NCI-H2196 treated with DMSO at 0.1 percent for 48 hours (cell line): ENCODE measurements around the gene SLC35A5.

Experiments
- DNase-seq: peaks from one replicate; lab custom pipeline; 2025; ENCODE audit not compliant: unreplicated experiment; lab: John Stamatoyannopoulos, UW

The SLC35A5 gene

DNA sequence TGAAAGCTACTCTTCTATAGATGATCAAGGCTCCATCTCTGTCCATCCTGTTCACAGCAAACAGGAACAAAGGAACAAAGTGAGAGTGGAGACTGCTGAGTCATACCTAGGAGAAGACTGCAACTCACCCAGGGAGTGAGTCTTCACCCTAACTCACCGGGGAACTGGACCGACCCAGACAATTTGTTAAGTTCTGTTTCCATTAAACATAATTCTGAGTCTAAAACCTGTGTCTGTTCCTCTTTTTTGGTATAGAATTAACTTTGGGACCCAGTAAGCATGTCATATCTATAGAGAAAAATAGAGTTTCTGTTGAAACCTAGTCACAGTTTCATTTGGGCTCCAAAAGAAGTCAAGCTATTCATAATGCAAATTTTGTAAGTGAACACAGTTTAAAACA lies 57.5 kb downstream of the SLC35A5 start:
- no peak for DNase-seq

DNA sequence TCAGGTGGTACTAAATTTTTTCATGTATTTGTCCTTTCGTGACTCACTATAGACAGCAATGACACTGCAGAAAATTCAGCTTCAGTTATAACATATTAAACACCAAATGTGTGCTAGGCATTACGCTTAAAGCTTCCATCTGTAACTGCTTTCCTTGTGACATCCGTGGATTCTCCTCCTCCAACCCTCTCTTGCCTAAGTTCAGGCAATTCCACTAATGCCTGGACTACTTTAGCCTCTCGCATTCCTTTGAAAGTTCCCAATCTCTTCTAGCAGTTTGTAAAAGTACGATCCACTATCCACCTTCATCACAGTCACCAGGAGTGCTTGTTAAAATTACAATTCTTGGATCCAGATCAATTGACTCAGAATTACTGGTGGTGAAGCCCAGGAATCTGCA lies 61.4 kb downstream of the SLC35A5 start:
- DNase-seq = no peak

DNA sequence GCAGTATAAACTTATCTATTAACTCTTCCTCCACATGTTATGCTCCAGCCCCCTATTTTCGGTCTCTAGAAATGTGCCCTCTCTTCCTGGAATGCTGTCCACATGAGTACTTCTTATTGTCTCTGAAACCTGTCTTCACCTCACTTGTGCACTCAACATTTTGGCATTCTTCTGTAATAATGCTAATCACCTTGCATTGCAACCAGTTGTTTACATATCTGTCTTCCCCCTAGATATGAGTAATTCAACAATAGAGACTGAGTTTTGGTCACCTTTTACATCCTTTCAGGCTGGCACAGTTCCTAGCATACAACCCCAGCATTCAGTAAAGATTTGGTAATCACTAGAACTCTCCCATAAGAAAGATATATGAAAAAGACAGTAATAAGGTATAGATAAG lies 61.9 kb downstream of the SLC35A5 start:
- no peak for DNase-seq

DNA sequence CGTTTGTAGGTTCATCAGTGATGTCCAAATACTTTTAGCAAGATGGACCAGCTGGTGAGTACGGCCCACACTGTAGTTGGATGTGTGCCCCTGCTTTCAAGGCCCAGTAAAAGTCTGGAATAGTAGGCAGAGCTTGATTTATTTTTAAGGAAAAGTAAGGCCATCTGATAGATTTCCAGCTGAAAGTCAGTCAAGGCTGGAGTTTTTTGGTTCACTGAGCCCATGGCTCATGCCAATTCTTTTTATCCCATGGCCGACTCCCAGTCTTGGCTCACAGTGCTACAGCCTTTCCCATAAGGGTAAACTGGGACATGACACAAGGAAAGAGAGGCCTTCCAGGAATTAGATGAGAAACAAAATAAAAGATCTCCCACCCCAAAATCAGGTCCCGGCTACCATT lies 65.6 kb downstream of the SLC35A5 start:
- DNase-seq = no peak

DNA sequence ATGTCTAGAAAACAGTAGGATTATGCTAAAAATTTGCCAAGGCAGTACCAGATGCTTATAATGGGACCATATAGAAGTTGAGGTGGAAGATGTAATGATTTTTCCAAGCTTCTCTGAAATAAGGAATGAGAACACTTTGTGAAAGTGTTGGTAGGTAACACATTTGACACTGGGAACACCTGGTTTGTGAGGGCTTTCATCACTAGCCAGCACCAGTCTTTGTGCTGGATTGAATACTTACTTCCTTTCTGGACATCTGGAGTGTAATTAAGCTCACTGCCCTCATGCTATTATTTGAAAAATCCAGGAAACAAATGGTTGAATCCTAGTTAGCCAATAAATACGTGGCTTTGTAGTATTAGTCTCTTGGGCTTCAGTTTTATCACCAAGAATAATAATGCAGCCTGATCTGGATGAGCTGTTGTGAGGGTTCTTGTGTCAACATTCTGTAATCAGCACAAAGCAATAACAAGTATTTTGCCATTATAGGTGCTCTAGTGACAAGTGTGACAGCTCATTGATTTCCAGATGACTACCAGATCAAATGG lies 66.1 kb downstream of the SLC35A5 start:
- DNase-seq = peak; percentile 43

DNA sequence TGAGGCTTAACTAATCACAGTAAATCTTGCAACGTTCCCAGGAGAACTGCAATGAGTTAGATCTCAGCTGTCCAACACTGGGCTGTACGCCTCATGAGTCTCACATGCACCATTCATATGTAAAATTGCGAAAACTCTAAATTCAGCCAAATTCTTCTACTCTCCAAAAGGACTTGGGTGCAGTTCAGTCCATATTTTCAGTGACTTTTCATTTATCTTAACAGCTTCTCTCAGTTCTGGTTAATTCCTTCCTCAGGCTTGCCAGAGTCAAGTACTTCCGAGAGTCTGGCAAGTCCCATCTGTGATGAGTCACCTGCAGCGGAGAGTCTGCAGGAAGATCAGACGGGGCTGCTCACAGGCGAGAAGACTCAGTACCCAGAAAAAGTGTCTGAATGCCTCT lies 67.6 kb downstream of the SLC35A5 start:
- peak; percentile 43 for DNase-seq

DNA sequence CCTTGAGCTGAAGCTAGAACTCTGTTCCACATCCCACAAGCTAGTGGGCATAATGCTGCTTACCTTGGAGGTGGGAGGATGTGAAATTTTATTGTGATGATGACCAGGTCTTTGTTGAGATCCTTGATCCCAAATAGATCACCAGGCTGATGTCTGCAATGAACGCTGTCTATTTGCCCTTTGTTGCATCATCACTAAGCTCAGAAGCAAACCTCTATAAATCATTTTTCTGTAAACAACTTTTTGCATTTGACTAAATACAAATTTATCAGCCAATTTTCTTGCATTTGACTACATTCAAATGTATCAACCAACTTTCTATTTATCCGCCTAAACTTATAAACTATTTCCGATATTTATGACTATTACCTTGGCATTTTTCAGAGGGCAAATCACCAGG lies 69.4 kb downstream of the SLC35A5 start:
- DNase-seq = no peak

DNA sequence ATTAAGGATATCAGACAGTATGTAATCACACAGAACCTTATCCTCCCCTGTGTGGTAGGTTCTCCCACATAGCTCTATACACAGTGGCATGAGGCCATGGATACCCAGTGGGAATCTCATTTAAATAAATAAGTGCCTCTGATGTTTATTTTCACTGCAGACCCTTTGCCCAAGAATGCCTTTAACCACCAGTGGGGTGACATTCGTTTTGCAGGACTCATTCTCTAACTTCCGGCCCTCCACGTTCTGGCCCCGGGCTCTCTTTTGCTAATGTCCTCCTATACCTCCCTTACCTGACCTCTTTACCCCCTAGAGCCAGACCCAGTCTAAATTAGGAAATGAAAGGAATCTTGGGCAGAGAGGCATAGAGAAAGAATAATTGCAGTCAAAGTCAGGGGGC lies 70.8 kb downstream of the SLC35A5 start:
- DNase-seq = no peak

DNA sequence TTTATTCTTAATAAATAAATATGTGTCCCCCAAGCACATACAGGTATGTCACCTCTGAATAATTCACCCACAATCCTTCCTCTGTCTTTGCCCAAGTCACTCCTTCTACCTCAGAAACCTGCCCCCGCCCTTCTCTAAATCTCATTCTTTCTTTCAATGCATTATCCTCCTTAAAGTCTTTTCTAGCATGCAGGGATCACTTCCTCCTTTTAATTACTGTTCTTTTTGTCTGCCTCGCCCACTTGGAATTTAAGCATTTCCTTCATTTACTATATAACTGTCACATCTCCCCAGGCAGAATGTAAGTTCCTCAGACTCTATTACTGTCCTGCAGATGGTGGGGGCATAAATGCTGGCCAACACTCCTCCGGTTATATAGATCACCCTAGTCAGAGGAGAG lies 71.3 kb downstream of the SLC35A5 start:
- DNase-seq = no peak

DNA sequence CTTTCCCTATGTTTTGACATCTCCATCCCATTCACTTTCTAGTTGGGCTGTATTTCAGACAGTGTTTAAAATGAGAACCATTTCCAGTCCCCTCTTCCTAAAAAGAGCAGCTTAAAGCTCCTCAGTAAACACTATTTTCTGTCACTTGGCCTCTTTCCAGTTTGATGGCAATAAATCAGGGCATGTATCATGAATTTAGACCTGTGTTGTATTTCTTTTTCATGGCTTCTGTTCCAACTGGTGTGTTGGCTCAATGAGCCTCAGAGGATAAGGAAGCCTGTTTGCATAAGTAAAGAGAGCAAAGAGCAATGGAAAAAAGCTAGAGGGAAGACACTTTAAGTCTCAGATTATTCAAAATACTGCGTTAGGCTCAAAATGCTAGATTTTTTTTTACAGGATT lies 71.9 kb downstream of the SLC35A5 start:
- no peak for DNase-seq

DNA sequence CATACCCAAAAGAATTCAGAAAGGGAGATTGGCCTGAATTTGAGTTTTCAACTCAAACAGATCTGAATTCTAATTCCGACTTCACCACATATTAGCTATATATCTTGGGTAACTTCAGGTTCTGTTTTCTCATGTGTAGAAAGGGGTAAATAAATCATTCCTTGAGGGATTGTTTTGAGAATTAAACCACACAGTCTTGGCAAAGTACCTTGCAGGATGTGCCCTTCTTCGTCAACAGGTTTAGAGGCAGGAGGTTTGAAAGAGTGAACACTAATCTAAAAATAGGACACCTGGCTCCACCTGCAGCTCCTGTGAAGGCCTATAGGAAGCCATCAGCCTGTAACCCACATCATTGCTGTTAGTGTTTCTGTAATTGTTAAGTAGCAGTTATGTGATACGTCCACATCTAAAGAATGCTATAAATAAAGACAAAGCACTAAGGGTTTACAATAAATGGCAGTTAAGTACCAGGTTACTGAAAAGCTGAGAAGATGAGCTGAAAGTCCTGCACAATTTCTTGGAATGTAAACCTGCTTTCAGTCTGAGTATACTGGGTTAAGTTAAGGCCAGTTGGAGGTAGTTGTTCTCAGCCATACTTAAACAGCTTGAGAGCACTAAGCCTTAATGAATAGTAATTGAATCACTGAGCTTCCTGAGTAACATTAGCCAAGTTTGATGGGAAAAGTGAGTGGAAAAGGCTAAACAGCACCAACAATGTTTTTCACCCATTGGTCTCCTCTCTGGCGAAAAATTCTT lies 73.1 kb downstream of the SLC35A5 start:
- DNase-seq = no peak
